ENCODE results near the gene POC5. TPM values are rescaled to one million over a fixed set of nuclear protein-coding genes. Genes with fewer than 3 reads are reported as not detected.

POC5 gene
- total and polyA plus RNA-seq, 11 donors: 3.4 to 6.7 (median 4.8) TPM

DNA sequence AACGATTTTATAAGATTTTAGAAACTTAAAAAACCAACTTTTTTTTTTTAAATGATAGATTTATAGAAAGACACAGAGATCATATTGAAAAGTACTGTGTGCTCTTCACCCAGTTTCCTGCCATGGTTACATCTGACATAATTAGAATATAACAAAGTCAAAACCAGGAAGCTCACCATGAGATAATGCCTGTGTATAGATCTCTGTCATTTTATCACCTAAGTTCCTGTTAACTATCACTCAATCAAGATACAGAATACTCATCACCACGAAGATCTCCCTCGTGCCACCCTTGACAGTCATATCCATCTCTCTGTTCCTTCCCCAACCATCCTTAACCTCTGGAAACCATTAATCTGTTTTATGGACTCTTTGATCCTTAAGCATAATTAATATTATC is 39.1 kb downstream of the POC5 start:
- DNase-seq (no peak), ATAC-seq (no peak)
- Histone ChIP-seq H3K27me3 (no peaks in the 10 kb centered on the region), H3K4me1 (peaks cover 0 to 6% (median 0%) of the 10 kb centered on the region in 12 donors), H3K4me3 (no peak overlapping the region), H3K36me3 (peaks cover 0 to 37% (median 15%) of the 10 kb centered on the region in 9 donors), H3K9me3 (no peaks in the 10 kb centered on the region), H3K27ac (no peak overlapping the region)
- intact Hi-C loops (cut with DNase I): loop anchor here in 6 of 10 donors (2.0 to 10.0 kb wide), 8 partner anchors 83 to 443 kb away; partner anchors contain the start of genes ANKRD31 (in 2 of the 6), CERT1 (in 1 of the 6), HMGCR (in 1 of the 6) and POLK (in 1 of the 6)
- TF ChIP-seq, protein P1, sequence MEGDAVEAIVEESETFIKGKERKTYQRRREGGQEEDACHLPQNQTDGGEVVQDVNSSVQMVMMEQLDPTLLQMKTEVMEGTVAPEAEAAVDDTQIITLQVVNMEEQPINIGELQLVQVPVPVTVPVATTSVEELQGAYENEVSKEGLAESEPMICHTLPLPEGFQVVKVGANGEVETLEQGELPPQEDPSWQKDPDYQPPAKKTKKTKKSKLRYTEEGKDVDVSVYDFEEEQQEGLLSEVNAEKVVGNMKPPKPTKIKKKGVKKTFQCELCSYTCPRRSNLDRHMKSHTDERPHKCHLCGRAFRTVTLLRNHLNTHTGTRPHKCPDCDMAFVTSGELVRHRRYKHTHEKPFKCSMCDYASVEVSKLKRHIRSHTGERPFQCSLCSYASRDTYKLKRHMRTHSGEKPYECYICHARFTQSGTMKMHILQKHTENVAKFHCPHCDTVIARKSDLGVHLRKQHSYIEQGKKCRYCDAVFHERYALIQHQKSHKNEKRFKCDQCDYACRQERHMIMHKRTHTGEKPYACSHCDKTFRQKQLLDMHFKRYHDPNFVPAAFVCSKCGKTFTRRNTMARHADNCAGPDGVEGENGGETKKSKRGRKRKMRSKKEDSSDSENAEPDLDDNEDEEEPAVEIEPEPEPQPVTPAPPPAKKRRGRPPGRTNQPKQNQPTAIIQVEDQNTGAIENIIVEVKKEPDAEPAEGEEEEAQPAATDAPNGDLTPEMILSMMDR (IDR thresholded peaks at IDR 0.05): no peak
- no peak for TF ChIP-seq POLR2A (IDR thresholded peaks at IDR 0.05)
- 55 to 68% (median 63%) methylated on average over 3 of the region's 3 CpGs for WGBS, 4 donors

DNA sequence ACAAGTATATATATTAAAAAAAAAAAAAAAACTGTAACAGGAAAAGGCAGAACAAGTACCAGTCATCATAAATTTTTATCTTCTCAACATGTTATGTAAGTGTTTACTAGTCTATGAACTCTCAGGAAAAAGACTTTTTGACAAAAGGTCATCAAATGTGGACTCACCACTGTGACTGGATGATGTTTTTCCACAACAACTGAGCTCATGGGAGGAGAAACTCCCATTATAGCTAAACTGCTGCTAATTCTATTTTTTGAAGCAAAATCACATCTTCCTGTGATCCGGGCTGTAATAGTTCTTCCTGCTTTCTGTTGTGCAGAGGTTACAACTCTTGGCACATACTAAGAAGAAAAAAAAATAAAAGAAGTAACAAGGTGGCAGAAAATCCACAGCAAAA is 39.6 kb downstream of the POC5 start:
- WGBS, 4 donors: 35 to 52% (median 44%) methylated on average over 1 of the region's 1 CpG
- H3K4me3 ChIP-seq: no peak overlapping the region
- no peaks in the 10 kb centered on the region for H3K9me3 ChIP-seq
- no peak for DNase-seq
- intact Hi-C loops (cut with DNase I): loop anchor here in 6 of 10 donors (2.0 to 10.0 kb wide), 8 partner anchors 83 to 443 kb away; partner anchors contain the start of genes ANKRD31 (in 2 of the 6), CERT1 (in 1 of the 6), HMGCR (in 1 of the 6) and POLK (in 1 of the 6)
- H3K27me3 ChIP-seq: no peaks in the 10 kb centered on the region
- TF ChIP-seq, protein P1 (IDR thresholded peaks at IDR 0.05): no peak
- no peak for TF ChIP-seq POLR2A (IDR thresholded peaks at IDR 0.05)
- peaks cover 0 to 6% (median 0%) of the 10 kb centered on the region in 12 donors for H3K4me1 ChIP-seq
- peaks cover 0 to 42% (median 21%) of the 10 kb centered on the region in 9 donors for H3K36me3 ChIP-seq
- ATAC-seq: no peak
- H3K27ac ChIP-seq: no peak overlapping the region

DNA sequence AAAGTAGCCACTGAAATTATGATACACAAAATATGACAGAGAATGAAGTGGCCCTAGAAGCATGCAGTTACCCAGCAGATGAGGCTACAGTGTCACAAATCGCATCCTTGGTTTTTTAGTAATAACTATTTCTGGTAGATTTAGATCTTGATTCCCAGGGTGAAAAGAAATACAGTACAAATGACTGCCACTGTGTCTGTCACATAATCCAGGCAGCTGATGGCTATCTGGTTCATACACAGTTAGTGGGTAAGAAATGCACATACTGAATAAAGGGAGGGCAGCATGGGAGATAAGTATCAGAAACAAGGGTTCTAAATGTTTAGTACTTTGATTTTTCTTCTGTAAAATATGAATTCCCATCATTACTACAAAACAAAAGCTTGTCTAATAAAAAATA is 41.5 kb downstream of the POC5 start:
- H3K36me3 ChIP-seq: peaks cover 0 to 45% (median 25%) of the 10 kb centered on the region in 9 donors
- intact Hi-C loops (cut with DNase I): loop anchor here in 6 of 10 donors (5.0 to 10.0 kb wide), 7 partner anchors 81 to 441 kb away; partner anchors contain the start of genes ANKRD31 (in 1 of the 6), CERT1 (in 1 of the 6), HMGCR (in 1 of the 6) and POLK (in 1 of the 6)
- peaks cover 0 to 6% (median 0%) of the 10 kb centered on the region in 12 donors for H3K4me1 ChIP-seq
- no peak for DNase-seq
- TF ChIP-seq, protein P1 (IDR thresholded peaks at IDR 0.05): no peak
- TF ChIP-seq POLR2A (IDR thresholded peaks at IDR 0.05): no peak
- no peak overlapping the region for H3K27ac ChIP-seq
- no peak overlapping the region for H3K4me3 ChIP-seq
- H3K9me3 ChIP-seq: no peaks in the 10 kb centered on the region
- H3K27me3 ChIP-seq: no peaks in the 10 kb centered on the region
- 94 to 100% (median 95%) methylated on average over 1 of the region's 1 CpG for WGBS, 4 donors
- no peak for ATAC-seq

- Histone ChIP-seq H3K27me3 (no peaks in the 10 kb centered on the region), H3K36me3 (peaks cover 0 to 43% (median 25%) of the 10 kb centered on the region in 9 donors), H3K27ac (no peak overlapping the region), H3K4me1 (peaks cover 0 to 18% (median 4%) of the 10 kb centered on the region in 12 donors), H3K9me3 (no peaks in the 10 kb centered on the region), H3K4me3 (no peak overlapping the region)
- intact Hi-C loops (cut with DNase I): loop anchor here in 5 of 10 donors (10.0 kb wide), 6 partner anchors 78 to 438 kb away; partner anchors contain the start of genes ANKRD31 (in 1 of the 5), CERT1 (in 1 of the 5), HMGCR (in 1 of the 5) and POLK (in 1 of the 5)
- ATAC-seq (no peak), DNase-seq (no peak)
- TF ChIP-seq, protein P1 (IDR thresholded peaks at IDR 0.05): no peak
- no peak for TF ChIP-seq POLR2A (IDR thresholded peaks at IDR 0.05)
- 92 to 97% (median 96%) methylated on average over 3 of the region's 3 CpGs for WGBS, 4 donors
Observed at GRCh38 chr5:75672616-75673015, 44.6 kb downstream of the POC5 start.
